GM12891 (cell line): ENCODE results near the gene LTO1.

Experiments
- POLR2A ChIP-seq: IDR thresholded peaks from 2 replicates; pipeline ENCODE4 v1.6.1; 2011; ENCODE audit warnings: low read depth, low read length, control low read depth
- POLR2AphosphoS5 ChIP-seq: IDR thresholded peaks from 2 replicates; pipeline ENCODE4 v1.6.1; 2011; ENCODE audit warnings: low read depth, low read length, control low read depth
- SPI1 ChIP-seq: IDR thresholded peaks from 2 replicates; pipeline ENCODE4 v1.6.1; 2011; ENCODE audit warnings: low read depth, low read length, control low read depth

DNA sequence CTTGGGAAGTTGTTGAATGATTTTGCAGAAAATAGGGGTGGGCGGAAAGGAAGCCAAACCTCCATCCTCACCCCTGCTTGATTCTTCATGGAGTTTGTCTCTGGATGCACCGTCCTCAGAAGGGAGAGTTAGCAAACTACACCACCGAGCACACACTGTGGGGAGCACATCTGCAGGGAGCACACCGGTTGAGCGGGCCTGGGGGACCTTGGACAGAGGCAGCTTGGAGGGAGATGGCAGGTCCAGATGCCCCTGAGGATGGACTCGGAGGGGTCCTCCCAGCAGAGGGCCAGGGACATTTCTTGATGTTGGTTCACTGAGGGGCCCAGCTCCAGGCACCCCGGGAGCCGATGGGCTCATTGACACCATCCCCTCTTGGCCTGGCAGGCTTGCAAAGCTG lies 43.8 kb upstream of the LTO1 start:
- no peak for TF ChIP-seq SPI1
- TF ChIP-seq POLR2A, result no peak
- TF ChIP-seq POLR2AphosphoS5, result no peak
